ENCODE measurements around the gene CMTM5.

CMTM5 gene

GRCh38 chr14:23356662-23357061, 20.2 kb upstream of the CMTM5 start:
- Histone ChIP-seq H3K27me3 (no peaks in the 10 kb centered on the region), H3K36me3 (no peaks in the 10 kb centered on the region), H3K27ac (no peak overlapping the region)

GRCh38 chr14:23357261-23357660, 19.6 kb upstream of the CMTM5 start:
- Histone ChIP-seq H3K9ac (no peak overlapping the region), H3K9me3 (replicated peaks in 1 of 11) (peaks cover 0 to 5% (median 1%) of the 10 kb centered on the region in 11 experiments; a peak in 9 of 22 replicates), H3K4me2 (no peak overlapping the region), H3K27ac (no peak overlapping the region), H3K36me3 (no peaks in the 10 kb centered on the region), H3K27me3 (no peaks in the 10 kb centered on the region), H3K4me1 (peaks cover 0 to 4% (median 0%) of the 10 kb centered on the region in 10 experiments; a peak in 1 of 20 replicates), H4K20me1 (no peaks in the 10 kb centered on the region), H3K4me3 (no peak overlapping the region)
- TF ChIP-seq Cebpa-rat (IDR thresholded peaks at IDR 0.05) = no peak

More at GRCh38 chr14:23356662-23357061, 20.2 kb upstream of the CMTM5 start:
- TF ChIP-seq Cebpa-rat (IDR thresholded peaks at IDR 0.05) = no peak
- Histone ChIP-seq H3K4me3 (no peak overlapping the region), H4K20me1 (no peaks in the 10 kb centered on the region), H3K4me2 (no peak overlapping the region), H3K9me3 (replicated peaks in 1 of 11) (peaks cover 5 to 11% (median 7%) of the 10 kb centered on the region in 11 experiments; a peak in 15 of 22 replicates), H3K4me1 (no peaks in the 10 kb centered on the region), H3K9ac (no peak overlapping the region)

DNA sequence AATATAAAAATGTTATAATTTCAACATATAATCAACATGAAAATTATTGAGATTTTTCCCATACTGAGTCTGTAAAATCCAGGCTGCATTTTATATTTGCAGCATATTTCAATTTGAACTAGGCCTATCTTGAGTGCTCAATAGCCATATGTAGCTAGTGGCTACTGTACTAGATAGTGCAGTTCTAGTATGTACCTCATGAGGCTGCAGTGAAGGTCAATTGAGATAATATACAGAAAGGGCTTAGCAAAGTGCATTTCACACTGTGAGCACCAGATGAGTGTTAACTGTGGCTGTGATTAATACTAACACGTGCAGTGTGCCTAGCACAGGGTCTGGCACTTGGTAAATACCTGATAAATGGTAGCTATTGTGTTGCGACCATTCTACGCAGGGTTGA, 18.8 kb upstream of the CMTM5 start:
- H4K20me1 ChIP-seq = no peaks in the 10 kb centered on the region
- no peaks in the 10 kb centered on the region for H3K27me3 ChIP-seq
- H3K4me1 ChIP-seq = peaks cover 0 to 6% (median 0%) of the 10 kb centered on the region in 10 experiments; a peak in 1 of 20 replicates
- no peak overlapping the region for H3K9ac ChIP-seq
- no peak overlapping the region for H3K4me2 ChIP-seq
- H3K4me3 ChIP-seq = no peak overlapping the region
- H3K9me3 ChIP-seq (replicated peaks in 1 of 11) = no peaks in the 10 kb centered on the region
- no peaks in the 10 kb centered on the region for H3K36me3 ChIP-seq
- TF ChIP-seq Cebpa-rat (IDR thresholded peaks at IDR 0.05) = no peak
- H3K27ac ChIP-seq = no peak overlapping the region

- no peak for TF ChIP-seq Cebpa-rat (IDR thresholded peaks at IDR 0.05)
These were observed 18.2 kb upstream of the CMTM5 start for GRCh38 chr14:23358553-23359166.

GRCh38 chr14:23359167-23359626, 17.6 kb upstream of the CMTM5 start:
- no peaks in the 10 kb centered on the region for H3K9me3 ChIP-seq (replicated peaks in 1 of 11)
- H3K9ac ChIP-seq = no peak overlapping the region
- no peak overlapping the region for H3K27ac ChIP-seq
- H3K4me3 ChIP-seq = no peak overlapping the region
- no peaks in the 10 kb centered on the region for H3K36me3 ChIP-seq
- TF ChIP-seq Cebpa-rat (IDR thresholded peaks at IDR 0.05) = no peak
- peaks cover under 1 to 8% (median 3%) of the 10 kb centered on the region in 11 experiments; a peak in 13 of 22 replicates for H3K27me3 ChIP-seq
- peaks cover 0 to 12% (median 0%) of the 10 kb centered on the region in 10 experiments; a peak in 4 of 20 replicates for H3K4me1 ChIP-seq
- no peaks in the 10 kb centered on the region for H4K20me1 ChIP-seq
- H3K4me2 ChIP-seq = no peak overlapping the region

More at GRCh38 chr14:23358553-23359166, 18.2 kb upstream of the CMTM5 start:
- no peaks in the 10 kb centered on the region for H3K9me3 ChIP-seq (replicated peaks in 1 of 11)
- H3K27me3 ChIP-seq = peaks cover 0 to 3% (median 0%) of the 10 kb centered on the region in 11 experiments; a peak in 1 of 22 replicates
- no peak overlapping the region for H3K9ac ChIP-seq
- H3K4me3 ChIP-seq = no peak overlapping the region
- no peak overlapping the region for H3K4me2 ChIP-seq
- no peak overlapping the region for H3K27ac ChIP-seq
- H3K4me1 ChIP-seq = peaks cover 0 to 12% (median 0%) of the 10 kb centered on the region in 10 experiments; a peak in 4 of 20 replicates
- H4K20me1 ChIP-seq = no peaks in the 10 kb centered on the region
- H3K36me3 ChIP-seq = no peaks in the 10 kb centered on the region

GRCh38 chr14:23359722-23360447, 17.0 kb upstream of the CMTM5 start:
- Histone ChIP-seq H3K9me3 (replicated peaks in 1 of 11) (peaks cover 0 to 1% (median 0%) of the 10 kb centered on the region in 11 experiments; a peak in 3 of 22 replicates), H3K27me3 (peaks cover 5 to 15% (median 10%) of the 10 kb centered on the region in 11 experiments; a peak in 20 of 22 replicates)
- no peak for TF ChIP-seq Cebpa-rat (IDR thresholded peaks at IDR 0.05)

DNA sequence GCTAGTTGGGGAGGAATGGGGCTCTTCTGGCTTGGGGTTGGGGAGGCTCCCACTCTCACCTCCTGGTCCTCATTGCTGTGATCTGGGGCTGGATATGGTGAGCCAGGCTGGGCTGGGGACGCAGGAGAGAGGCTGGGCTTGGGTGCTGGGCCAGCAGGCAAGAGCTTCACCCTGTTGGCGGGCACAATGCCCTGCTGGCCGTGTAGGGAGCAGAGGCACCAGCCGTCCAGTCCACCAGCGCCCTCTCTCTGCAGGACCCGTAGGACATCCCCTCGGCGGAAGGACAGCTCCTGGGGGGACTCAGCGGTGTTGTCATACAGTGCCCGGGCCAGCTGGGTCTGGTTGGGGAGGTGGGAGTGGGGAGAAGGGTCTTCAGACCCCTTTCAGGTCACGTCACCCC, 16.4 kb upstream of the CMTM5 start:
- Histone ChIP-seq H3K27me3 (peaks cover 6 to 21% (median 16%) of the 10 kb centered on the region in 11 experiments; a peak in 20 of 22 replicates), H3K36me3 (no peaks in the 10 kb centered on the region), H3K4me3 (no peak overlapping the region), H3K9me3 (replicated peaks in 1 of 11) (peaks cover 0 to 7% (median 4%) of the 10 kb centered on the region in 11 experiments; a peak in 8 of 22 replicates), H4K20me1 (no peaks in the 10 kb centered on the region), H3K4me1 (peaks cover 0 to 12% (median 0%) of the 10 kb centered on the region in 10 experiments; a peak in 4 of 20 replicates), H3K4me2 (no peak overlapping the region), H3K27ac (no peak overlapping the region), H3K9ac (no peak overlapping the region)
- TF ChIP-seq Cebpa-rat (IDR thresholded peaks at IDR 0.05) = no peak

More at GRCh38 chr14:23359722-23360447, 17.0 kb upstream of the CMTM5 start:
- H3K4me2 ChIP-seq = no peak overlapping the region
- H3K4me1 ChIP-seq = peaks cover 0 to 12% (median 0%) of the 10 kb centered on the region in 10 experiments; a peak in 4 of 20 replicates
- no peak overlapping the region for H3K4me3 ChIP-seq
- no peak overlapping the region for H3K27ac ChIP-seq
- no peaks in the 10 kb centered on the region for H3K36me3 ChIP-seq
- H3K9ac ChIP-seq = no peak overlapping the region
- no peaks in the 10 kb centered on the region for H4K20me1 ChIP-seq

DNA sequence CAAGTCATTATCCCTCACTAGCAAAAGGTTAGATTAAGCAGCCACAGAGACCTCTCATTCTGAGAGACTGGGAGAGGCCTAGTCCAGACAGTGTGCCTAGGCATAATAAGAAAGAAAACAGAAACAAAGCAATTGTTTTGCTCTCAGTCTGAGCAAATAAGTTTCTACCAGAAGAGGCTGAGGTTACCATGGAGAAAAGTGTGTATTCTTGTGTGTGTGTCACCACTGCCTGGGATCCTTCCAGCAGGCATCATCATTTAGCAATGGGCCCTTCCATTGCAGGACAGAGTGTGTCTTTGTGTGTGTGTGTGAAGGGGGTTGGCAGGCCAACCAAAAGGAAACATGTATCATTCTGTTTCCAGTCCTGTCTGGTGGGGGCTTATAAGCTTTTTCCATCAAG, 15.5 kb upstream of the CMTM5 start:
- H3K27me3 ChIP-seq = peaks cover 6 to 27% (median 21%) of the 10 kb centered on the region in 11 experiments; a peak in 20 of 22 replicates
- peaks cover 0 to 12% (median 0%) of the 10 kb centered on the region in 10 experiments; a peak in 4 of 20 replicates for H3K4me1 ChIP-seq
- no peak overlapping the region for H3K4me2 ChIP-seq
- H3K9me3 ChIP-seq (replicated peaks in 1 of 11) = peaks cover 0 to 12% (median 7%) of the 10 kb centered on the region in 11 experiments; a peak in 8 of 22 replicates
- H3K27ac ChIP-seq = no peak overlapping the region
- TF ChIP-seq Cebpa-rat (IDR thresholded peaks at IDR 0.05) = no peak
- no peak overlapping the region for H3K9ac ChIP-seq
- H4K20me1 ChIP-seq = no peaks in the 10 kb centered on the region
- H3K4me3 ChIP-seq = no peak overlapping the region
- H3K36me3 ChIP-seq = no peaks in the 10 kb centered on the region

- TF ChIP-seq Cebpa-rat (IDR thresholded peaks at IDR 0.05) = no peak
- Histone ChIP-seq H3K4me1 (peaks cover 0 to 12% (median 0%) of the 10 kb centered on the region in 10 experiments; a peak in 4 of 20 replicates), H3K27ac (no peak overlapping the region)
These were observed 15.1 kb upstream of the CMTM5 start for GRCh38 chr14:23361763-23362162.

More at GRCh38 chr14:23361763-23362162, 15.1 kb upstream of the CMTM5 start:
- Histone ChIP-seq H3K9ac (no peak overlapping the region), H3K4me3 (no peak overlapping the region), H3K9me3 (replicated peaks in 1 of 11) (peaks cover 0 to 12% (median 7%) of the 10 kb centered on the region in 11 experiments; a peak in 8 of 22 replicates), H3K27me3 (peaks cover 6 to 27% (median 21%) of the 10 kb centered on the region in 11 experiments; a peak in 20 of 22 replicates), H4K20me1 (no peaks in the 10 kb centered on the region), H3K4me2 (no peak overlapping the region), H3K36me3 (no peaks in the 10 kb centered on the region)
